Fibroblast of lung (primary cell): Measurements from ENCODE around the gene IQCB1. TPM values are rescaled to one million over a fixed set of nuclear protein-coding genes. Genes with fewer than 3 reads are reported as not detected.

ENCODE experiments used
- DNase-seq, 2 donors: peaks; one replicate each; pipeline versions ENCODE4 v3.0.0 to v3.0.0-alpha.2; 2010; ENCODE audit warnings: low read depth in 2 of 2
- H2AFZ ChIP-seq: 2 replicates; pipeline ENCODE4 v1.5.1; 2012; ENCODE audit warnings: low read length, control low read depth, inconsistent platforms
- H3K27ac ChIP-seq: 2 replicates; pipeline ENCODE4 v1.5.1; 2011; ENCODE audit warnings: low read length, control low read depth; ENCODE audit not compliant: insufficient read depth
- H3K27me3 ChIP-seq: 2 replicates; pipeline ENCODE4 v1.5.1; 2011; ENCODE audit warnings: mild to moderate bottlenecking, low read length; ENCODE audit not compliant: control insufficient read depth, insufficient read depth
- H3K36me3 ChIP-seq: 2 replicates; pipeline ENCODE4 v1.5.1; 2011; ENCODE audit warnings: low read length; ENCODE audit not compliant: control insufficient read depth, insufficient read depth
- H3K4me1 ChIP-seq: 2 replicates; pipeline ENCODE4 v1.5.1; 2011; ENCODE audit warnings: low read length; ENCODE audit not compliant: control insufficient read depth, insufficient read depth; ENCODE audit errors: extremely low read depth
- H3K4me2 ChIP-seq: 2 replicates; pipeline ENCODE4 v1.5.1; 2011; ENCODE audit warnings: low read length, control low read depth; ENCODE audit not compliant: insufficient read depth; ENCODE audit errors: extremely low read depth
- H3K4me3 ChIP-seq, 4 experiments: fragments of 200-600 bp in 1 of 4; sonication (generic) in 1 of 4; replicated peaks in 1 of 4; 2 replicates each; pipeline ENCODE4 v1.5.1; 2011 to 2016; ENCODE audit warnings: low read length in 4 of 4, low read depth in 3 of 4, mild to moderate bottlenecking in 3 of 4, control low read depth in 2 of 4, inconsistent platforms in 1 of 4, mixed read lengths in 1 of 4; ENCODE audit not compliant: insufficient read depth in 1 of 4; ENCODE audit errors: control extremely low read depth in 1 of 4
- H3K79me2 ChIP-seq: 2 replicates; pipeline ENCODE4 v1.5.1; 2012; ENCODE audit warnings: mild to moderate bottlenecking, low read length, inconsistent platforms; ENCODE audit not compliant: control insufficient read depth, insufficient read depth
- H3K9ac ChIP-seq: 2 replicates; pipeline ENCODE4 v1.5.1; 2011; ENCODE audit warnings: mild to moderate bottlenecking, low read length, control low read depth; ENCODE audit not compliant: insufficient read depth
- H3K9me3 ChIP-seq: 2 replicates; pipeline ENCODE4 v1.5.1; 2012; ENCODE audit warnings: low read depth, low read length; ENCODE audit not compliant: control insufficient read depth, insufficient read depth
- H4K20me1 ChIP-seq: 2 replicates; pipeline ENCODE4 v1.5.1; 2011; ENCODE audit warnings: low read length; ENCODE audit not compliant: control insufficient read depth, insufficient read depth; ENCODE audit errors: extremely low read depth
- EZH2 ChIP-seq: IDR thresholded peaks from 2 replicates; pipeline ENCODE4 v1.5.1; 2012; ENCODE audit warnings: low read length, control low read depth, mild to moderate bottlenecking; ENCODE audit errors: missing control alignments
- polyA plus RNA-seq, 2 donors: library from polyadenylated mRNA; depleted of rRNA in 1 of 2; stranded (reverse) in 1 of 2; unstranded in 1 of 2; fragments of >200 nt; gene quantifications; 2 replicates each; pipeline ENCODE4 v1.2.1, GENCODE V29; 2011 to 2012; ENCODE audit warnings: missing spikeins in 1 of 2
- total RNA-seq: library from RNA; depleted of rRNA; stranded (reverse); fragments of >200 nt; gene quantifications from 2 replicates; pipeline ENCODE4 v1.2.1, GENCODE V29; 2014
- TF ChIP-seq, protein P1 (sequence below), 2 donors: IDR thresholded peaks in 1 of 2; conservative IDR thresholded peaks in 1 of 2; 1 replicate in 1 of 2; 2 replicates in 1 of 2; pipeline ENCODE4 v1.5.1; 2011 to 2012; ENCODE audit warnings: low read length in 2 of 2, control low read depth in 1 of 2, inconsistent platforms in 1 of 2, low read depth in 1 of 2, mild to moderate bottlenecking in 1 of 2

Gene IQCB1
- total and polyA plus RNA-seq, 2 donors (not counting 1 experiment from before 2014, with no cell fraction given) = 9.2 to 19.3 TPM

DNA sequence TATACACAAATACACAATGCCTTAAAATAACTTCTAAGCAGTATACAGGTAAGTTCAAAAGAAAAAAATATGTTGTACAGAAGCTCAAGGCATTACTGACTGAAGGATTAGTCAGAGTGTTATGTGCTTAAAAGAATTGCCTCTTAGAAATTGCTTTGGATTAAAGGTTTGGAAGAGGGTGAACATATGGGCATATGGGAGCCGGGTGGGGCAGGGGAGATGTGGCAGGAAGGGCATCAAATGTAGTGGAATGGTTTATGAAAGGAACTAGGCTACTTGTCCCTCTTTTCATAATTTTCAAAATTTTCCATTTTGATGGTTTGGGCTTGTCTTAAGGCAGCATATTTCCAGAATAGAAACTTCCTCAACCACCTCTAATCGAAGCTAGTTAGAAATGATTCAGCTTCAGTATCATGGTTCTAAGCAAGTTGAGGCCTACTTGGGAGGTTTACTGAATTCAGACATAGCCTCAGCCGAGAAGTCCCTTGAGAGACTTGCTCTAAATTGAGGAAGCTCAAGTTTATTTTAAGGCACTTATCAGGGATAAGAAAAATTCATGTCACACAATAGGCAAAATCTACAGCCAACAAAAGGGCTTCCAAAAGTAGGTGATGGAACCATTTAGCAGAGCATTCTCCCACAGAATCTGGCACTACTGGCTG, 75.2 kb downstream of the IQCB1 start:
- no peaks in the 10 kb centered on the region for H3K9me3 ChIP-seq
- H3K27ac ChIP-seq = no peak overlapping the region
- H4K20me1 ChIP-seq = no peaks in the 10 kb centered on the region
- no peaks in the 10 kb centered on the region for H3K36me3 ChIP-seq
- TF ChIP-seq, protein P1, sequence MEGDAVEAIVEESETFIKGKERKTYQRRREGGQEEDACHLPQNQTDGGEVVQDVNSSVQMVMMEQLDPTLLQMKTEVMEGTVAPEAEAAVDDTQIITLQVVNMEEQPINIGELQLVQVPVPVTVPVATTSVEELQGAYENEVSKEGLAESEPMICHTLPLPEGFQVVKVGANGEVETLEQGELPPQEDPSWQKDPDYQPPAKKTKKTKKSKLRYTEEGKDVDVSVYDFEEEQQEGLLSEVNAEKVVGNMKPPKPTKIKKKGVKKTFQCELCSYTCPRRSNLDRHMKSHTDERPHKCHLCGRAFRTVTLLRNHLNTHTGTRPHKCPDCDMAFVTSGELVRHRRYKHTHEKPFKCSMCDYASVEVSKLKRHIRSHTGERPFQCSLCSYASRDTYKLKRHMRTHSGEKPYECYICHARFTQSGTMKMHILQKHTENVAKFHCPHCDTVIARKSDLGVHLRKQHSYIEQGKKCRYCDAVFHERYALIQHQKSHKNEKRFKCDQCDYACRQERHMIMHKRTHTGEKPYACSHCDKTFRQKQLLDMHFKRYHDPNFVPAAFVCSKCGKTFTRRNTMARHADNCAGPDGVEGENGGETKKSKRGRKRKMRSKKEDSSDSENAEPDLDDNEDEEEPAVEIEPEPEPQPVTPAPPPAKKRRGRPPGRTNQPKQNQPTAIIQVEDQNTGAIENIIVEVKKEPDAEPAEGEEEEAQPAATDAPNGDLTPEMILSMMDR (conservative IDR thresholded peaks at IDR 0.05 in 1 of 2, IDR thresholded peaks at IDR 0.05 in 1 of 2; ENCODE audit: low read depth in 1 of 2, low read length in 2 of 2) = no peak
- no peak for TF ChIP-seq EZH2
- H3K4me2 ChIP-seq = no peak overlapping the region
- H3K4me1 ChIP-seq = no peaks in the 10 kb centered on the region
- no peak overlapping the region for H3K9ac ChIP-seq
- H2AFZ ChIP-seq = no peak overlapping the region
- no peak for DNase-seq
- H3K4me3 ChIP-seq = no peak overlapping the region
- peaks cover 4% of the 10 kb centered on the region for H3K27me3 ChIP-seq
- no peaks in the 10 kb centered on the region for H3K79me2 ChIP-seq

GRCh38 chr3:121758727-121759450, 76.0 kb downstream of the IQCB1 start:
- H3K27me3 ChIP-seq = peaks cover 4% of the 10 kb centered on the region
- TF ChIP-seq EZH2 = no peak
- TF ChIP-seq, protein P1 (conservative IDR thresholded peaks at IDR 0.05 in 1 of 2, IDR thresholded peaks at IDR 0.05 in 1 of 2; ENCODE audit: low read depth in 1 of 2, low read length in 2 of 2) = no peak
- H3K27ac ChIP-seq = no peak overlapping the region
- H3K36me3 ChIP-seq = no peaks in the 10 kb centered on the region
- H2AFZ ChIP-seq = no peak overlapping the region
- no peaks in the 10 kb centered on the region for H3K9me3 ChIP-seq
- no peak overlapping the region for H3K4me3 ChIP-seq
- no peak overlapping the region for H3K9ac ChIP-seq
- no peaks in the 10 kb centered on the region for H3K79me2 ChIP-seq
- H3K4me1 ChIP-seq = no peaks in the 10 kb centered on the region
- no peaks in the 10 kb centered on the region for H4K20me1 ChIP-seq
- DNase-seq = no peak
- no peak overlapping the region for H3K4me2 ChIP-seq

DNA sequence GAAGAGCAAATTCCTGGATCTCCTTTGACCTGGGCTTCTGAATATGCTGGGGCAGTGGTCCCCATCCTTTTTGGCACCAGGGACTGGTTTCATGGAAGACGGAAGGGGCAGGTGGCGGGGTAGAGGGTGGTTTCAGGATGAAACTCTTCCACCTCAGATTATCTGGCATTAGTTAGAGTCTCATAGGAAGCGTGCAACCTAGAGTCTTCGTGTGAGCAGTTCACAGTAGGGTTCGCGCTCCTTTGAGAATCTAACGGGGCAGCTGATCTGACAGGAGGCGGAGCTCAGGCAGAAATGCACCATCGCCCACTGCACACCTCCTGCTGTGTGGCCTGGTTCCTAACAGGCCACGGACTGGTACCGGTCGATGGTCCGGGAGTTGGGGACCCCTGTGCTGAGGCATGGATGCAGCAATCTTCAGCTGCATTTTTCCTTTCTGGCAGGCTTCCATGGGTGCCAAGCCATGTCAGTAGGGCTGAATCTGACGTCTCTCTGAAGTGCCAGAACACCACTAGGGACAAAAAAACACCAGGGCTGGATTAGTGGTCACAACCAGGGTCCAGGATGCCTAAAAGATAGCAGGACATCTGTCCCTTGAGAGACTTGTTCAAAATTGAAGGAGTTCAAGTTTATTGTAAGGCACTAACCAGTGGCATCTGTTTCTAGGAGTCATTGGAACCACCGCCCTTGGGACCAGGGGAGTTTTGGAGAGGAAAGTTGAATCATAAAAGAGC, 76.9 kb downstream of the IQCB1 start:
- Histone ChIP-seq H3K27me3 (peaks cover 4% of the 10 kb centered on the region), H3K4me3 (no peak overlapping the region), H2AFZ (no peak overlapping the region), H3K27ac (no peak overlapping the region), H4K20me1 (no peaks in the 10 kb centered on the region), H3K9ac (no peak overlapping the region), H3K36me3 (no peaks in the 10 kb centered on the region), H3K79me2 (no peaks in the 10 kb centered on the region), H3K9me3 (no peaks in the 10 kb centered on the region), H3K4me1 (no peaks in the 10 kb centered on the region), H3K4me2 (no peak overlapping the region)
- TF ChIP-seq, protein P1 (conservative IDR thresholded peaks at IDR 0.05 in 1 of 2, IDR thresholded peaks at IDR 0.05 in 1 of 2; ENCODE audit: low read depth in 1 of 2, low read length in 2 of 2) = no peak
- TF ChIP-seq EZH2 = no peak
- no peak for DNase-seq
